Neural progenitor cell (in vitro differentiated cells): ENCODE data around the gene GCFC2. TPM values are rescaled to one million over a fixed set of nuclear protein-coding genes. Genes with fewer than 3 reads are reported as not detected.
A peak's percentile ranks its signal among the peaks of the same experiment; 100 is the strongest.

Source experiments
- DNase-seq: peaks from one replicate; pipeline ENCODE4 v3.0.0-alpha.2; 2016; ENCODE audit warnings: low spot score
- H2AFZ ChIP-seq: fragments of 200-600 bp; sonication (generic); replicated peaks from 2 replicates; pipeline ENCODE4 v1.6.1; 2016; ENCODE audit warnings: antibody characterized with exemption
- H3F3A ChIP-seq: fragments of 200-600 bp; sonication (generic); 2 replicates; pipeline ENCODE4 v1.6.1; 2016; ENCODE audit warnings: antibody characterized with exemption, low read depth
- H3K27ac ChIP-seq: fragments of 200-600 bp; sonication (generic); 2 replicates; pipeline ENCODE4 v1.5.1; 2016; ENCODE audit warnings: mild to moderate bottlenecking
- H3K27me3 ChIP-seq: fragments of 200-600 bp; sonication (generic); 2 replicates; pipeline ENCODE4 v1.6.1; 2016; ENCODE audit warnings: mild to moderate bottlenecking, moderate library complexity
- H3K36me3 ChIP-seq: fragments of 200-600 bp; sonication (generic); 2 replicates; pipeline ENCODE4 v1.5.1; 2016
- H3K4me1 ChIP-seq: fragments of 200-600 bp; sonication (generic); 2 replicates; pipeline ENCODE4 v1.6.1; 2016; ENCODE audit warnings: mixed run types
- H3K4me2 ChIP-seq: fragments of 200-600 bp; sonication (generic); 2 replicates; pipeline ENCODE4 v1.6.1; 2016
- H3K4me3 ChIP-seq: fragments of 200-600 bp; sonication (generic); 2 replicates; pipeline ENCODE4 v1.5.1; 2016
- H3K79me2 ChIP-seq: fragments of 200-600 bp; sonication (generic); 2 replicates; pipeline ENCODE4 v1.6.1; 2016; ENCODE audit warnings: low read depth
- H3K9ac ChIP-seq: fragments of 200-600 bp; sonication (generic); 2 replicates; pipeline ENCODE4 v1.6.1; 2016
- H3K9me3 ChIP-seq: fragments of 200-600 bp; sonication (generic); 2 replicates; pipeline ENCODE4 v1.5.1; 2016; ENCODE audit warnings: low read depth
- H4K20me1 ChIP-seq: fragments of 200-600 bp; sonication (generic); 2 replicates; pipeline ENCODE4 v1.6.1; 2016; ENCODE audit warnings: low read depth
- H3K27ac Mint-ChIP-seq: 3 replicates; pipeline ENCODE4 v1.8.0; 2021; ENCODE audit warnings: mixed read lengths
- H3K27me3 Mint-ChIP-seq: 2 replicates; pipeline ENCODE4 v1.8.0; 2022; ENCODE audit warnings: low read depth, mild to moderate bottlenecking, inconsistent platforms, moderate library complexity, mixed read lengths; ENCODE audit not compliant: insufficient read depth
- H3K36me3 Mint-ChIP-seq: 3 replicates; pipeline ENCODE4 v1.8.0; 2021; ENCODE audit warnings: mixed read lengths
- H3K4me1 Mint-ChIP-seq: 3 replicates; pipeline ENCODE4 v1.8.0; 2021; ENCODE audit warnings: mixed read lengths
- H3K4me3 Mint-ChIP-seq: 3 replicates; pipeline ENCODE4 v1.8.0; 2021; ENCODE audit warnings: mild to moderate bottlenecking, moderate library complexity, mixed read lengths
- H3K9me3 Mint-ChIP-seq: 3 replicates; pipeline ENCODE4 v1.8.0; 2020; ENCODE audit warnings: mixed read lengths
- CTCF ChIP-seq: fragments of 200-600 bp; sonication (generic); IDR thresholded peaks from 2 replicates; pipeline ENCODE4 v1.5.1; 2017; ENCODE audit warnings: antibody characterized with exemption, mild to moderate bottlenecking
- EZH2 ChIP-seq: fragments of 200-600 bp; sonication (generic); IDR thresholded peaks from 2 replicates; pipeline ENCODE4 v1.6.1; 2017; ENCODE audit warnings: antibody characterized with exemption, mild to moderate bottlenecking, moderate library complexity
- EZH2phosphoT487 ChIP-seq: fragments of 200-600 bp; sonication (generic); IDR thresholded peaks from 2 replicates; pipeline ENCODE4 v1.6.1; 2017; ENCODE audit warnings: antibody characterized with exemption
- total RNA-seq: library from RNA; depleted of rRNA; stranded (reverse); fragments of >200 nt; gene quantifications from 2 replicates; pipeline ENCODE4 v1.2.3, GENCODE V29; 2015; ENCODE audit warnings: low replicate concordance

Gene GCFC2
- total RNA-seq, 1 donor from 2014 or later = 58.4 TPM

GRCh38 chr2:75646583-75647425 is 63.9 kb downstream of the GCFC2 start, which contains the start of gene MRPL19:
MRPL19 (plus strand) TSS chr2:75646783; CDS start chr2:75646808, 25 bp downstream.
- peaks cover 20% of the 10 kb centered on the region for H3K36me3 Mint-ChIP-seq
- Histone ChIP-seq H2AFZ (peak within 1 kb of the TSS; percentile 93), H3K36me3 (peaks cover 19% of the 10 kb centered on the region), H3K9ac (peak within 1 kb of the TSS; percentile 84), H3K27ac (no peak within 1 kb of the TSS), H3K4me1 (no peaks in the 10 kb centered on the region), H3F3A (no peaks in the 10 kb centered on the region), H3K79me2 (peaks cover 36% of the 10 kb centered on the region), H3K4me3 (peak within 1 kb of the TSS; percentile 87), H3K9me3 (no peaks in the 10 kb centered on the region), H4K20me1 (no peaks in the 10 kb centered on the region), H3K27me3 (no peaks in the 10 kb centered on the region), H3K4me2 (peak within 1 kb of the TSS; percentile 97)
- H3K4me1 Mint-ChIP-seq = peaks cover 8% of the 10 kb centered on the region
- TF ChIP-seq EZH2phosphoT487 = no peak
- no peak for TF ChIP-seq CTCF
- TF ChIP-seq EZH2 = no peak
- DNase-seq = peak; percentile 90
- H3K9me3 Mint-ChIP-seq = peaks cover 7% of the 10 kb centered on the region
- H3K27ac Mint-ChIP-seq = peak within 1 kb of the TSS; percentile 98
- no peaks in the 10 kb centered on the region for H3K27me3 Mint-ChIP-seq
- peak within 1 kb of the TSS; percentile 95 for H3K4me3 Mint-ChIP-seq

GRCh38 chr2:75646090-75646582 is 64.6 kb downstream of the GCFC2 start:
- H3K9me3 Mint-ChIP-seq = peaks cover 7% of the 10 kb centered on the region
- peak overlapping the region; percentile 98 for H3K27ac Mint-ChIP-seq
- Histone ChIP-seq H3K4me1 (no peaks in the 10 kb centered on the region), H4K20me1 (no peaks in the 10 kb centered on the region), H3K4me2 (peak overlapping the region; percentile 97), H3K36me3 (peaks cover 13% of the 10 kb centered on the region), H2AFZ (peak overlapping the region; percentile 93), H3K4me3 (peak overlapping the region; percentile 87), H3K9ac (no peak overlapping the region), H3K27ac (no peak overlapping the region), H3F3A (no peaks in the 10 kb centered on the region), H3K9me3 (no peaks in the 10 kb centered on the region), H3K27me3 (no peaks in the 10 kb centered on the region), H3K79me2 (peaks cover 36% of the 10 kb centered on the region)
- TF ChIP-seq EZH2 (no peak), CTCF (no peak), EZH2phosphoT487 (no peak)
- H3K27me3 Mint-ChIP-seq = no peaks in the 10 kb centered on the region
- peaks cover 8% of the 10 kb centered on the region for H3K4me1 Mint-ChIP-seq
- H3K4me3 Mint-ChIP-seq = peak overlapping the region; percentile 95
- no peak for DNase-seq
- peaks cover 17% of the 10 kb centered on the region for H3K36me3 Mint-ChIP-seq

GRCh38 chr2:75645643-75646042 is 65.1 kb downstream of the GCFC2 start:
- peaks cover 36% of the 10 kb centered on the region for H3K79me2 ChIP-seq
- no peak overlapping the region for H3K27ac ChIP-seq
- H3K27ac Mint-ChIP-seq = no peak overlapping the region
- H3K27me3 ChIP-seq = no peaks in the 10 kb centered on the region
- no peak overlapping the region for H3K4me3 ChIP-seq
- H3K36me3 ChIP-seq = peaks cover 13% of the 10 kb centered on the region
- no peaks in the 10 kb centered on the region for H4K20me1 ChIP-seq
- H2AFZ ChIP-seq = peak overlapping the region; percentile 93
- peaks cover 15% of the 10 kb centered on the region for H3K36me3 Mint-ChIP-seq
- no peak for TF ChIP-seq CTCF
- no peak for TF ChIP-seq EZH2phosphoT487
- TF ChIP-seq EZH2 = no peak
- H3K4me2 ChIP-seq = no peak overlapping the region
- H3K9me3 ChIP-seq = no peaks in the 10 kb centered on the region
- H3K4me3 Mint-ChIP-seq = peak overlapping the region; percentile 95
- peaks cover 7% of the 10 kb centered on the region for H3K9me3 Mint-ChIP-seq
- no peak for DNase-seq
- no peaks in the 10 kb centered on the region for H3K4me1 ChIP-seq
- H3K4me1 Mint-ChIP-seq = peaks cover 12% of the 10 kb centered on the region
- H3K9ac ChIP-seq = no peak overlapping the region
- no peaks in the 10 kb centered on the region for H3K27me3 Mint-ChIP-seq
- H3F3A ChIP-seq = no peaks in the 10 kb centered on the region
